Stimulated activated CD4-positive, alpha-beta T cell treated with anti-CD3 and anti-CD28 coated beads, Interleukin-4, amount 100 ng/mL, for 48 hours (primary cell): Measurements from ENCODE around the gene GRAMD1B.

ENCODE experiments used
- DNase-seq, 2 donors: peaks; one replicate each; pipeline ENCODE4 v3.0.0-alpha.2; 2020; ENCODE audit warnings: low read depth in 2 of 2

Gene GRAMD1B

GRCh38 chr11:123429913-123430720 lies at the start of gene GRAMD1B:
GRAMD1B (plus strand) TSS chr11:123430269; CDS start chr11:123430793, 524 bp downstream.
- peak; percentile 60 to 61 for DNase-seq

- DNase-seq: no peak
Measured at GRCh38 chr11:123381149-123381548, 48.9 kb upstream of the GRAMD1B start.

DNA sequence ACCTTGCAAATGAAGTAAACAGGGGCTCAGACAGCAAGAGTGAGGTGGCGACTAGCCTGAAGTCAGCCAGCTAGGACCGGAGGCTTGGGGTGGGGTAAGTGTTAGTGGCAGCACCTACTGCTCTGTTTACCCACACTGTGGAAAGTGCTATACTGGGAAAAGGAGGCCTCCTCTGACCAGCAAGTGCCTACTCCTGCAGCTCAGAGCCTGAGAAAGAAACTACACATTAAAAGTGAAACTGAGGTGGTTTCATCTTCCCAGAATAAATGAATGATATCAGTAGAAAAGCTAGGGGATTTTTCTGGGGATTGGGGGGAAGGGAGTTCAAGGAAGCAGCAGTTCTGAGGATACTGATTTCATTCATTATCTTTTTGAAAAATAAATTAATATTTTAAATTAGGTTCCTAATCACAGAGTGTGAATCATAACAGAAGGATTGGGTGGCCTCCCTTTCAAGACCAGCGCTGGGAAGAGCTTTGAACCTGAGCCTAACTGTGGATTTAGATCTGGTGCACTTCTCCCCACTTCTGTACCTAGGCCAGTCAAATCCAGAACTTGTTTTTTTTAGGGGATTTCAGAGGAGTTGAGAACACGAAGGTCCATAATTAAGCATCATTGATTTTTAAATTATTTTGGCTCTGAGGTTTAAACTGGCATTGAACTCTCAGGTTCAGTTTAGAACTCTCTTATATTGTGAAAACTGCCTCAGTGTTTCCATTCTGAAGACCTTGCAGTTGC lies 48.1 kb upstream of the GRAMD1B start:
- DNase-seq: peak; percentile 44 to 63

- no peak for DNase-seq
Measured at GRCh38 chr11:123382555-123383074, 47.5 kb upstream of the GRAMD1B start.

DNA sequence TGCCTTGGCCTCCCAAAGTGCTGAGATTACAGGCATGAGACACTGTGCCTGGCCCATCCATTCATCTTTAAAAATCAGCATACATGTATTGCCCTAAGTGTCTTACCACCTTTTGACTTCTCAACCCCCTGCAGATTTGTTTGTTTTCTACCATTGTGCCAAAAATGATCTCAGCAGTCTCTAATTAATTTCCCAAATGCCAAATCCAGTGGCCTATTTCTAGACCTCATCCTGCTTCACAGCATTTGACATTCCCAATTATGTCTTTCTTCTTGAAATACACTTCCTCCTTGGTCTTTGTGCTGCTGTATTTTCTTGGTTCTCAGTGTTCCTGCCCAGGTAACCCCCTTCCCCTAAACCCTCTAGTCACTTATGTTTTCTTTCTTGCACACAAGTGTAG lies 46.0 kb upstream of the GRAMD1B start:
- no peak for DNase-seq

- no peak for DNase-seq
Measured at GRCh38 chr11:123386796-123387510, 43.1 kb upstream of the GRAMD1B start.

DNA sequence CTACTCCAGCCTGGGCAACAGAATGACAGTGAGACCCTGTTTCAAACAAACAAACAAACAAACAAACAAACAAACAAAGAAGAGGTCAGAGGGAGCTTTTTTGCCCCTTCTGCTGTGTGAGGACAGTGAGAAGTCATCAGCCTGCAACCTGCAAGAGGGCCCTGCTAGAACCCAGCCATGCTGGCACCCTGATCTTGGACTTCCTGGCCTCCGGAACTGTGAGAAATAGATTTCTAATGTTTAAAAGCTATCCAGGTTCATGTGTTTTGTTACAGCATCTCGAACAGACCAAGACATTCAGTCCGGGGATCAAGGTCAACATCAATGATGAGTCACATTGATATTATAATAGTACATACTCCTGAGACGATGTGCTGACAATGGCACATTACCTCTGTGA lies 41.4 kb upstream of the GRAMD1B start:
- DNase-seq: no peak

- no peak for DNase-seq
Measured at GRCh38 chr11:123390146-123390545, 39.9 kb upstream of the GRAMD1B start.

DNA sequence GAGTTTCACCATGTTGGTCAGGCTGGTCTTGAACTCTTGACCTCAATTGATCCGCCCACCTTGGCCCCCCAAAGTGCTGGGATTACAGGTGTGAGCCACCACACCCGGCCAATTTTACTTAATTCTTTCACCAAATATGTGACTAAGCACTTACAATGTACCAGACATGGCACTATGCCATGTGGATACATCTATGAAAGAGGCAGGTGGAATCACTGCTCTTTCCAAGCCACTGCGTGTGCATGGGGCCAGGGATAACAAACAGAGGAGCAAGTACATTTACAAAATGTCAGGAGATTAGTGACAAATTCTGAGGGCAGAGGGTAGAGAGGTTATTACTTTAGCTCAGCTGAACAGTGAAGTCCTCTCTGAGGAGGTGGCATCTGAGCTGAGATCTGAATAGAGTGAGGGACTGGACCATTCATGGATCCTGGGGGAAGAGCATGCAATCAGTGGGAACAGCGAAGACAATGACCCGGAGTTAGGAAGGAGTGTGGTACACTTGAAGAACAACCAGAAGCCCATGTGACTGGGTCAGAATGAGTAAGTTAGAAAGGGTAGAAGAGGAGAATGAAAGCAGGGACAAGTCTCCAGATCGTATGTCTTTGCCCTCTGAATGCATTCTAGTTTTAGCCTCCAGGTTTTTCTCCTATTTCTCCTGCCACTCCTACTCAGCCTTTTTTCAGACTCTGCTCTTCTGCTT lies 38.3 kb upstream of the GRAMD1B start:
- DNase-seq: no peak

- DNase-seq: no peak
Measured at GRCh38 chr11:123392431-123392830, 37.6 kb upstream of the GRAMD1B start.

DNA sequence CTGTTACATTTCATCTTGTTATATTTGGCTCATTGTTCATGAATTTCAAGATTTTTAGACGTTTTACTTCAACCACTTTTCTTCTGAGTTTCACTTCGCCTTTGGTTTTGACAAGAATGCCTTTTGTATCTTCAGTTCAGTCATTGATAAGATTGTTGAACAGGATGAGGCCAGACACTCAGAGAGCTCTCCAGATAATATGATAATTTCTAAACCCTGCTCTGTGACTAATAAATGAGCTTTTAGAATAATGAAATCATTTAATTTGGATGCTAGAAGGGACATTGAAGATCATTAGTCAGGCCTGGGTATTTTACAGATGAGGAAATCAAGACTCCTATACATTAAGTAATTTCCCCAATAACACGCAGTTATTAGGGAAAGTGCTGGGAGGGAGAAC lies 37.2 kb upstream of the GRAMD1B start:
- no peak for DNase-seq

DNA sequence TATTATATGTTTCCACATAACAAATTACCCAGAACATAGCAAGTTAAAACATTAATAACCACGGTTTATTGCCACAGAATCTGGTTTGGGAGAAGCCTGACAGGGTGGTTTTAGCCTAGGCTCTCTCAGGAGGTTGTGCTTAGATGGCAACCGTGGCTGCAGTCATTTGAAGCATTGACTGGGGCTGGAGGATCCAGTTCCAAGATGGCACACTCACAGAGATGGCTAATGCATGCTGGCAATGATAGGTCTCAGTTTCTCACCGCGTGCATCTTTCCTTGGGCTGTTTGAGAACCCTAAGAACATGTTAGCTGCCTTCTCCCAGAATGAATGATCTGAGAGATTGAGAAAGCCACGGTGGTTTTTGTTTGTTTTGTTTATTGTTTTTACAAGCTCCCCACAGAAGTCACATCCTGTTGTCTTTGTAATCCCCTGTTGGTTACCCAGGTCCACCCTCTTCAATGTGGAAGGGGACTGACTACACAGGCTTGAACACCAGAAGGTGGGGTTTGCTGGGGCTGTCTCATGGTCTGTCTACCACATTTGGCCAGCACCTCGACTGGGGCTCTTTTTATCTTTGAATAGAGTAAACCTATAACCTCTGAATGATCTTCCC lies 36.6 kb upstream of the GRAMD1B start:
- no peak for DNase-seq

DNA sequence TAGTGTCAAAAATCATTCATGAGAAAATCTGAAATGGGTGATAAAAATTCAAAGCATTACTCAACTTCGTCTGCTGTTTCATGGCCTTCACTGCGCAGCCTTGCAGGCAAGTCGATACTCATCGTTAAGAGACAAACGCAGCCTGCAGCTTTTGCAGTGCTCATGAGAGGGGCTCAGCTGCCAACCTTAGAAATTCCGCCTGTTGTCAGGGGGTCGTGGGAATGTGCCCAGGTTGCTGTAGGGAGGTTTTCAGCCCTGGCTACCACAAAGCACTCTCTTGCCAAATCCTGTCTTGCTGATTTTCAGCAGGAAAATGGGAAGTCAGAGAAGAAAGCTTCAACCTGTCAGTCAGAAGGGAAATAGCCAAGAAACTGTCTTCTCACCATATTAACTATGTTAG lies 25.4 kb upstream of the GRAMD1B start:
- no peak for DNase-seq

DNA sequence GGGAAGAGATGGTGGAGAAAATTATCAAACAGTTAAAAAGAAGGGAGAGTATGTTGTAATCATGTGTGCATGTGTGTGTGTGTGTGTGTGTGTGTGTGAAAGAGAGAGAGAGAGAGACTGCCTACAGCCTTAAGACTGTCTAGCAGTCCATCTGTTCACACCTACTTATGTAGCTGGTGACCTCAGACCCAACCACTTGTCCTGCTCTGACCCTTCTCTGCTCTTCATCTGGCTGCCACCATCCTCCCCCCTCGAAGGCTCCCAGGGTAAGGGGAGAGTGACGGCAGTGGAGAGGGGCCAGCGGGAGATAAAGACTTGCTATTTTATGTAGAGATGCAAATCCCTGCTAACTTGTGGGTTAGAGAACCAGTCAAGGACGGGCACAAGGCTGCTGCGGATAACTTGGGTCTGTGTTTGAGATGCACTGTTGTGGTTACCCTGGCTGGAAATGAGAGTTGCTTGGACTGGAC lies 24.9 kb upstream of the GRAMD1B start:
- no peak for DNase-seq

DNA sequence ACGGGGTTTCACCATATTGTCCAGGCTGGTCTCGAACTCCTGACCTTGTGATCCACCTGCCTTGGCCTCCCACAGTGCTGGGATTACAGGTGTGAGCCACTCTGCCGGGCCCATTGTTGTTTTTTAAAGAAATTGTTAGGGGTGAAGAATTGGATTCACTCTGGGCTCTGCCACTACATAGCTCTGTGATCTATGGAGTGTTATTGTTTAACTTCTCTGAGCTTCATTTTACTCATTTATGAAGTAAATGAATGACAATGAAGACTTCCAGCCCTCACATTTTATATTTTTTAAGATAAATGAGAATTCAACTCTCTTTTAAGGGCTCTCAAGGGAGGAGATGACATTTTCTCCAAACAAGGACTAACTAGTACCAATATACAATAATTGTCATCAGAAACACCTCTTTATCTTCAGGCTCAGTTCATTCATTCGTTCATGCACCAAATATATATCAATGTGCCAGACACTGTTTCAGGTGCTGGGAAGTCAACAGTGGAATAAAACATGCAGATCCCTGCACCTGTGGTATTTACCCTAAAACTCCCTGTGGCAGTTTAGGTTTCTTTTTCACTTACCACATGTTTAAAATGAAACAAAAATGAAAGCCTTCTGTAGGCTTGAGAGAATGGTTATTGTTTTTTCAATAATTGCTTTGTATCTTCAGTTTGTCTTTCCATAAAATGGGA lies 23.5 kb upstream of the GRAMD1B start:
- DNase-seq: no peak

DNA sequence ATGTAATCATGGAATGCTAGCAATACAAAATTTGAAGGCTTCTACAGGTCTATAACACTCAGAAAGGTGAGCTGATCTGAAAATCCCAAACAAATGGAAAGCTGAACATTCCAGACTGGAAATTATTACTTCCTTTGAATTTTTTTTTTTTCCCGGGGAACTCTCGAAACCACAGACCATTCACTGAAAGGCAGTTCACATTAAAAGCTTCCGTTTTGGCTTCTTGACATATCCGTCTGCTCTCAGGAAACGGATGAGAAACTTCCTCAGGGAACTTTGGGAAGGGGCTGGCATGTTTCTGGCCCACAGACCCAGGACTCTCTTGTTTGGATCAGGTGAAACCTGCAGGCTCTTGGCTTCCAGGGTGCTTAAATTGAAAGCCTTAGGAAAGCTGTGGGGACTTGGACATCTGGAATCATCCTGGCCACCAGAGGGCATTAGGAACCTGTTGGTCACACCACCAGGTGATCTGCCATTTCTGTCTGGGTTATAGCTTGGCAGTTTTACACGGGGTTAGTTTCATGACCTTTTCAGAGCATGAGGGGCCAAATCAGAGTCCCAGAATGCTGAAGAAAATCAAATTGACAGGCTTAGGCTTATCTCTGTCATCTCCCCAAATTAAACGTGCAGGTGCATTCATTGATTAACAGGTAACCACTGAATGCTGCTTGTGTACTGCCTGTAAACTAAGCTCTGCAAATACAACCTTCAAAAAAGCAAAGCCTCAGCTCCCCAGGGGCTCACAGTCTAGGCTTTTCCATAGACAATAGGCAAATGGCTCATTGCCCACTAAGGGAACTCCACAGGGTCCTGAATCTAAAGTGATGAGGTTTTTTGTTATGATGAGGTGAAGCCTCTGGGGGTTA lies 22.7 kb upstream of the GRAMD1B start:
- DNase-seq: peak; percentile 37

GRCh38 chr11:123407996-123408597 lies 22.0 kb upstream of the GRAMD1B start:
- no peak for DNase-seq

- no peak for DNase-seq
Measured at GRCh38 chr11:123408619-123409455, 21.2 kb upstream of the GRAMD1B start.
